Head of caudate nucleus (tissue), 42 donors: ENCODE measurements around the gene RGS21.

Experiments
- DNase-seq, 42 donors: peaks; one replicate each; pipeline versions ENCODE4 v3.0.0 to v3.0.0-alpha.2; 2020 to 2021; ENCODE audit warnings: mixed read lengths in 7 of 42
- intact Hi-C: fragments of 100-400 bp; cut with DNase I; formaldehyde crosslinking; loops from one replicate; pipeline ENCODE4 v1.15.0; 2022

Gene RGS21

DNA sequence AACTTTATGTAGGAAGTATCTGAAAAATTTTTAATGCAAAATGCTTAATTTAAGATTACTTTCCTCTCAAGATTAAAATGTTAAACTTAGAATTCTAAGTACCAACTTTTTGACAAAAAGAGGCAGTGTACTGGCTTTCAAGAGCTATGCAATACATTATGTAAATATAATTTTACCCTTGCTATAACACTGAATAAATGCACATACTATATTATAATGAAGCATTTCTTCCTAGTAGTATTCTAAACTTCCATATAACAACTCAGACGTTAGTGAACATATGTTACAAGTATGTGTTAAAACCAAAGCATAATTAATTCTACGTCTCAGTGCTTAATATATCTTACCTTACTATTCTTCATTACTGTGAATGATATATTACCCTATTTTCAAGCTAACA lies 58.5 kb downstream of the RGS21 start:
- intact Hi-C loops = no loop called here
- no peak for DNase-seq

DNA sequence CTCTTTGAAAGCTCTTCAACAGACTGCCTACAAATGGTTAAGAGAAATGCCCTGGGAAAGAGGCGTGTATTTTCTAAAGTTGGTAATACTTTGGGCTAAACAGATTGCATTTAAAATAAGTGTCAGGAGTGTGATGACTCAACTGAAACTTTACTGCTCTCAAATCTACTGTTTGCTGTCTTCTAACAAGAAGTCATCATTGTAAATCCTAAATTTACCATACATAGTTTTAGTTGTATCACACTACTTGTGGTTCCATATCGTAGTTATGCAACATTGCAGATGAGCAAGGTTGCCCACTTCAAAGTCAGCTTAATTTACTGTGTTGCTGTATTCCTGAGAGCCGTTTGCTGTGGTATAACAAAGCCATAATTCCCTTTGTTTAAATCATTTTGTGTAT lies 59.6 kb downstream of the RGS21 start:
- no peak for DNase-seq
- intact Hi-C loops = no loop called here

- DNase-seq = no peak
- intact Hi-C loops = no loop called here
These were observed 61.5 kb downstream of the RGS21 start for GRCh38 chr1:192378276-192378675.

DNA sequence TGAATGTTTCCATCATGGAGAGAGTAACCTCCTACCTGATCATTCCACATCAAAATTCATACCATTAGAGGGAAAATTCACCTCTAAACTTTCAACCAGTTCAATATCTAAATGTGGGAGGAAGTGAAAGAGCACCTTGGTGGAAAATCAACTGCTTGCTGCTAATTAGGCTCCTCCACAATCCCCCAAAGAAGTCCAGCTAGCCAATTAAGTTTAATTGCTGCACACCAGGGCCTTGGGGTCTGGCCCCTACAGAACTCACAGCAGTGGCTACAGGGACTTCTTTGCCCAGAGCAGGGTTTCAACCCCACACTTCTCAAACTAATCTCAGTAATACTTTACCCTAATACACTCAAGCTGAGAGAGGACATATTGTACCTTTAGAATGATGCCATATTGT lies 62.1 kb downstream of the RGS21 start:
- no peak for DNase-seq
- intact Hi-C loops = no loop called here

DNA sequence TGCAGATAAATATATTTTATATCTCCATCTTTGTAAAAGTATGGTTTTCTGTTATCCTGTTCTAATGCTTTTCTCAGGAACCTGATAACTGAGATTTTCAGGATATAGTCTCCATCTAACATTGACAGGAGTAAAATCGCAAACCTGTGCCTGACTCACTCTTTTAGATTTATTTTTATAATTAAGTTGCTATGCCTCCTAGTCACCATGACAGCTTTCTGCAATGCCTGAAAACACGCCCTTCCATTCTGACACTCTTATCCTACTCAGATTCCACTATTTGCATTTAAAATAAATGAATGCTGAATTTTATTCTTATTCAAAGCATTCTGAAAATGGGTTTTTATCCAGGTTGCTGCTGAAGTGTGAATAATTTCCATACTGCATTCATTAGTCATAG lies 62.8 kb downstream of the RGS21 start:
- intact Hi-C loops = no loop called here
- peak in 22 of 42 donors; percentile 2 to 62 (median 16) for DNase-seq

DNA sequence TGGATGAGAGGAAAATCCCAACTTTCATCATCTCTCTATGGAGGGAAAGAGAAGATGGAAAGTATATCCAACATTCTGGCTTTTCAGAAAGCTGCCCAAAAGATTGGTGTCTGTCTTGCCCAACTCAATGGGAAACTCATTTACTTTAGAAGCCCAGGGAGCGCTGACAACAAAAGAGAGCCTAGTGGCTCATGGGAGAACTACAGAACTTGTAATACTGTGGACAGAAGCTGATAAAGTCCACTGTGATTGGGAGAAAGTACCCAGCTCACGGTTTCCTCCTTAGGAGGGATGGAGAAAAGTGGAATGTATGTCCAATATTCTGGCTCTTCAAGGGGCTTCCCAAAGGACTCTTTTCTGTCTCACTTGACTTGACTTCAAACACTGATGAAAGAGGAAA lies 66.0 kb downstream of the RGS21 start:
- no peak for DNase-seq
- intact Hi-C loops = no loop called here

DNA sequence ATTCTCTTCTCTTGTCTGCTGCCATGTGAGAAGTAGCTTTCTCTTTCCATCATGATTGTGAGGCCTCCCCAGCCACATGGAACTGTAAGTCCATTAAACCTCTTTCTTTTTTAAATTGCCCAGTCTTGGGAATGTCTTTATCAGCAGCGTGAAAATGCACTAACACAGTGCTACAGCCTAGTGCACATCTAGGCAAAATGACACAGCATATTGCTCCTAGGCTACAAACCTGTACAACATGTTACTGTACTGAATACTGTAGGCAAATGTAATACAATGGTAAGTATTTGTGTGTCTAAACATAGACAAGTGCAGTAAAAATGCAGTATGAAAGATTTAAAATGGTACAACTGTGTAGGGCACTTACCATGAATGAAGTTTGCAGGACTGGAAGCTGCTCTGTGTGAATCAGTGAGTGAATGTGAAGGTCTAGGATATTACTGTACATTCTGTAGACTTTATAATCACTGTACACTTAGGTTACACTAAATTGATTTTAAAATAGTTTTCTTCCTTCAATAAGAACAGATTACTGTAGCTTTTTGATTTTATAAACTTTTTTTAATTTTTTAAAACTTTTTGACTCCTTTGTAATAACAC lies 69.4 kb downstream of the RGS21 start:
- DNase-seq = no peak
- intact Hi-C loops = no loop called here

DNA sequence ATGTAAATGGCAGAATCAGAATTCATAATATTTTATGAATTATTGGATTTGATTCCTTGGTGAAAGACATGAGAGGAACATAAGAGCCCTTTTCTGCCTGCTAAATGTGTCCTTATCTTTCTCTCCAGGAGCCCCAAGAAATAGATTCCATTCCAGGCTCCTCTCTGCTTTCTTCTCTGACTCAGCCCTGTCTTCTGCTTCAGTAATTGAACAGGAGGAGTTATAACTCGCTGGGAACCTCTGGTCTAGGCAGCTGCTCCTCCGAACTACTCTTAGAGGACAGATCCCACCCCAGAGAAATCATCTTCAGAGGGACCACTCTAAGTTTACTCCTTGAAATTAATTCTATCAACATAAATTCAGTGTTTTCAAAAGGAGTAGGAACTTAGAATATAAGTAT lies 78.4 kb downstream of the RGS21 start:
- DNase-seq = no peak
- intact Hi-C loops = no loop called here

GRCh38 chr1:192395895-192396294 lies 79.1 kb downstream of the RGS21 start:
- intact Hi-C loops = no loop called here
- DNase-seq = no peak

DNA sequence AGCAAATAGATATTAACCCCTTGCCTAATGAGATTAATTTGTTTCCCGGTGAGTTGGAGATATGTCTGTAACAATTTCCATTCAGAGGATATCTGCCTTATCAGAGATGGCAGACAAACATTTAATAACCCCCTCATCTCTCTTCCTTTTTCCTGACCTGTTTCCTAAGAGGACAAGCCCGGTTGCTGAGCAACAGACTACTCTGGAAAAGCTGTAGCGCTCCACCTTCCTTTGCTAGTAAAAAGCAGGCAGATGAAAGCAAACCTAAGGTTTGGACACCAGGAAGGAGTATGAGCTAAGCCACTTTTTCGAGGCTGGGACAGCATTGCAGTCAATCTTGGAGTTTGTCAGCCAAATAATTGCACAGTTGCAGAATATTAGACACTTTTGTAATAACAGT lies 82.4 kb downstream of the RGS21 start:
- DNase-seq = no peak
- intact Hi-C loops = no loop called here

DNA sequence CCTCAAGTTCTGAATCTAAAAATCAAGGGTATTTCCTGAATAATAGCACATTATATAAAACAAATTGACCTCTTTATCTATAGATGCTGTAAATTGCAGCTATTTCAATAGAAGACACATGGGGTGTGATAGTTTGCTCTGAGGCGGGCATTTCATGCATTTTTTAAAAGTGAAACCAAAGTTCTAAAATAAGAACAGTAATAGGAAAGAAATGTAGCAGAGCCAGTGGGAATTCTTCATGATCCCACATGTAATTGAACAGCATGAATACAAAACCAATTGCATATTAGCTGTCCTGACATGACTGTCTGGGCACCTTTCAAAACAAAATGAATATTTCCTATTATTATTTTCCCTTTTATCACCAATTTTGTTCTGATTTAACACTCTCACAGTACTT lies 85.0 kb downstream of the RGS21 start:
- intact Hi-C loops = no loop called here
- no peak for DNase-seq

GRCh38 chr1:192402571-192402970 lies 85.8 kb downstream of the RGS21 start:
- intact Hi-C loops = no loop called here
- no peak for DNase-seq

- DNase-seq = no peak
- intact Hi-C loops = no loop called here
These were observed 90.4 kb downstream of the RGS21 start for GRCh38 chr1:192407206-192407605.
